Measurements from ENCODE around the gene CD63.

The CD63 gene

GRCh38 chr12:55720071-55720564 is 8.7 kb downstream of the CD63 start, which contains the start of gene RDH5:
RDH5 (plus strand) TSS chr12:55720393; CDS start chr12:55721185, 792 bp downstream.
- DNase-seq, result no peak

DNA sequence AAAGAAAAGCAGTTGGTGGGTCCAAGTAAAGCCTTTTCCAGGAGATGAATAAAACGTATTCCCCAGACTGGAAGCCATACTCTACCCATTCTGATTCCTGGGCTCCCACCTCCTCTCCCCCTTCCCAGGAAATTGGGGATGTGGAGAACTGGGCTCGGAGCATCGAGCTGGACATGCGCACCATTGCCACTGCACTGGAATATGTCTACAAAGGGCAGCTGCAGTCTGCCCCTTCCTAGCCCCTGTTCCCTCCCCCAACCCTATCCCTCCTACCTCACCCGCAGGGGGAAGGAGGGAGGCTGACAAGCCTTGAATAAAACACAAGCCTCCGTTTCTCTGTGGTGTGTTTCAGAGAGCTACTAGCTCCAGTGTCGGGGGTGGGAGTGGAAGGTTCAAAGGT is 9.4 kb downstream of the CD63 start:
- DNase-seq, result no peak

- DNase-seq, result no peak
These were observed 10.1 kb downstream of the CD63 start for GRCh38 chr12:55718624-55719275.

DNA sequence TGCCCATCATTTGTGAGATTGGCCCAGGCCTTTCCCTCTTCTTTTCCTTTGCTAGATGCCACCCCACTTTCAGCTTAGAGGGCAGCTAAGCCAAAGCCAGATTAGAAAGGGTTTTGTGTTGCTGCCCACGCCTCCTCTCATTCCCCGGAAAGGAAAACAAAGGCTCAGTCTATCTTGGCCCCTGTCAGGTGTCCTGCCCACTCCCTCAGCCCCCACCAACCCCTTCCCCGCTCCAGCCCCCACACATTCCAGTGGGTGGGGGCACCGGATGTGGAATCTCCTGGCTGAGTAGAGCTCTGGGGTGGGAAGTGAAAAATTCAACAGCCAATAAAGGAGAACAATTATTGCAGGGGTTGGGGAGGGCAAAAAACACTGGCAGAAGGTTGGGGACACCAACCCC is 10.8 kb downstream of the CD63 start:
- DNase-seq, result peak; percentile 33

- DNase-seq, result peak; percentile 96
These were observed 11.5 kb downstream of the CD63 start for GRCh38 chr12:55717011-55718007.

DNA sequence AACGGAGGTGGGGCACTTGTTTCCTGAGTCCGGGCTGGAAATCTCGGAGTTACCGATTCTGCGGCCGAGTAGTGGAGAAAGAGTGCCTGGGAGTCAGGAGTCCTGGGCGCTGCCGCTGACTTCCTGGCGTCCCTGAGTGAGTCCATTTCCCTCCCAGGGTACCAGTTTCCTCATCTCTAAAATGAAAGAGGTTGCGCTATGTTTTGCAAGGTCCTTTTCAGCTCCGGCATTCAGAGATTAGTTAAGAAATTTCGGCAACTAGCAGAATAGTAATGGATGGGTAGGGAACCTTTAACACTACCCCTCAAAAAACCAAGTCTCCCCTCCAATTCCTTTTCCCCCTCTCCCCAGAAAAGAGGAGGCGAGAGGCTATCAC is 12.2 kb downstream of the CD63 start:
- DNase-seq, result no peak

- peak; percentile 82 for DNase-seq
These were observed 12.8 kb downstream of the CD63 start, which contains the start of gene BLOC1S1 for GRCh38 chr12:55715833-55716581. BLOC1S1 (plus strand) TSS chr12:55716046; CDS start chr12:55716052, 6 bp downstream.

DNA sequence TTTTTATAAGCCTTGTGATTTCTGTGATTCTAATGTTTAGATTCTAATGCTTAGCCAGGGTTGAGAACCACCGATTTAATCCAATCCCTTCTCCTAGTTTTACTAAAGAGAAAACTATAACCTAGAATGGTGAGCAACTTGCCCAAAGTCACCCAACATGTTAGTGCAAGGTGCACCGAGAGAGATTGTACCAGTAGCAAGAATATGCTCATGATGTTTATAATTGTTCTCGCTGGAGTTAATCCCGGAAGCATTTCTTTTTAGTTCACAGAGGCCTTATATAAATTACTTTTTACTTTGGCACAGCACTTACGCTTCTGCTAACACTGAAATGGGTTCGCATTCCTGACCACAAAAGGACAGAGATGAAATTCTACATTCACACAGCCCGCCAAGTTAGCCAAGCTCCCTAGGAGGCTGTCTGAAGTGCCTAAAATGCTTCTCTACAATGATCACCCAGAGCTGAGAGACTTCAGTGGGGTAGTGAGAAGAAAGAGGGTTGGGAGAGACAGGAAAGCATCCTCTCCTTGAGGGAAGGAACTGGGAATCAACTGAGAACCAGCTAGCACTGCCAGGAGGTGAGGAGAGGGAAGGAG is 13.5 kb downstream of the CD63 start:
- DNase-seq, result no peak

DNA sequence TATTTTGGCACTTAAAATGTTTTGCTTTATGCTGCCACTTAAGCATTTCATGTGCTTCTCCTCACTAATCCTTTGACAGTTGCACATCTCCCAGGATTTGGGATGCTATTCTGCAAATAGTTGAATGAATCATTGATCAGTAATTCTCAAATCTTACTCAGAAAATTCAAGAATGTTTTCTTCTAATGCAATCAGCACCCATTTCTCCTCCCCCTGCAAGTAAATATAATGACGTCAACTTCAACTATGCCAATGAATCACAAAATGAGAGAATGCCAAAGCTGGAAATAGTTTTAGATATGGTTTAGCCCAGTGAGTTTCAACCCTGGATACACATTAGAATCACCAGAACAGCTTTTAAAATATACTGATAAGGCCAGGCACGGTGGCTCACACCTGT is 15.1 kb downstream of the CD63 start:
- DNase-seq, result no peak

DNA sequence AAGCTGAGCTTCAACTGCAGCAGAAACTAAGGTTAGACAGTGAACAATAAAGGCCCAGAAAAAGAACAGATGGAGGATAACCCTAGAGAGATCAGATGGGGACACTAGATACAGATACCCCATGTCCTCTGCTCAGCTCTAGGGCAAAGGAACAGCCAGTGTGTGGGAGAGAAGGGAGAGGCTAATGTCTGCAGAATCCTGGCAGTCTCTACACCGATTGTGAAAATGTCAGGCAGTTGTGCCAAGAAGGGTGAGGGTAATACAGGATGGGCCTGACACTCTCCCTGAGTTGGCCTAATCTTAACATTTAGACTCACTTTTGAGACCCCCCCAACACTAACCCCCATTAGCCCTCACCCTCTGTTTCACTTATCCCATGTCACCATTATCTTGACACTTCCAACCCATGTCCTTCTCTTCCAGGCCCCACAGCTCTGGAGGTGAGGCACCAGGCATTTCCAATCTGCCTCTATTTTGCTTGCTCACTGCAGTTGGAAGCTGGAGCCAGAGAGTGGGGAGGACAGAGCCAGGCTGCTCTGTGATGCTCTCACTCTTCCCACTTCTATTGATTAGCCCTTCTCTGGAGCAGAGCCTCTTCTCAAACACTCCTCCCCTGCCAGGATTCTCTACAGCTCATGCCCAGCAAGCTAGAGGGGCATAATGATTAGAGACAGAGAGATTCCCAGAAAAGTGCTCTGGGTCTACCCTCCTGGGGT is 16.0 kb downstream of the CD63 start:
- DNase-seq, result no peak

GRCh38 chr12:55711786-55712553 is 16.8 kb downstream of the CD63 start:
- no peak for DNase-seq

DNA sequence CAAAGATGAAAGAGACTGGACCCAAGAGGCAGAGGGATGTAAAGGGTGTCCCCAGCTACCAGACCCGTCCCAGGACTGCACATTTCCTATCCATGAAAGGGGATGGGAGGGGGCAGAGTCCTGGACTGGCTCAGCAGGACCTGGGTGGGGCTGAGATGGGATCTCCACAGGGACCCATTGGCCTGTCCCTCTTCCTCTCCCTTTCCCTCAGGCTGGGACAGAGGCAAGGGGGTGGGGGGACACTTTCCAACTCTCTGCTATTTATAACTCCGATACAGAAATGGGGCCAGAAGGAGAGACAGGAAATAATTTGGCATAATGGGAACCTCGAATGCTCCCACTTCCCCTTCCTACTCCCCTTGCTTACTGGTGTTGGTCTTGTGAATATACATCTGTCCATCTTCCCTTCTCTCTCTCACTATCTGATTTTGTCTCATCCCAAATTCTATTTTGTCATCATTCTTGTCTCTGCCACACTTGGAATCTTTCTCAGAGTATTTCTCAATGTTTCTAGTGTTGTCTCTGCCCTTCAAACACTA is 20.0 kb downstream of the CD63 start:
- DNase-seq, result no peak

DNA sequence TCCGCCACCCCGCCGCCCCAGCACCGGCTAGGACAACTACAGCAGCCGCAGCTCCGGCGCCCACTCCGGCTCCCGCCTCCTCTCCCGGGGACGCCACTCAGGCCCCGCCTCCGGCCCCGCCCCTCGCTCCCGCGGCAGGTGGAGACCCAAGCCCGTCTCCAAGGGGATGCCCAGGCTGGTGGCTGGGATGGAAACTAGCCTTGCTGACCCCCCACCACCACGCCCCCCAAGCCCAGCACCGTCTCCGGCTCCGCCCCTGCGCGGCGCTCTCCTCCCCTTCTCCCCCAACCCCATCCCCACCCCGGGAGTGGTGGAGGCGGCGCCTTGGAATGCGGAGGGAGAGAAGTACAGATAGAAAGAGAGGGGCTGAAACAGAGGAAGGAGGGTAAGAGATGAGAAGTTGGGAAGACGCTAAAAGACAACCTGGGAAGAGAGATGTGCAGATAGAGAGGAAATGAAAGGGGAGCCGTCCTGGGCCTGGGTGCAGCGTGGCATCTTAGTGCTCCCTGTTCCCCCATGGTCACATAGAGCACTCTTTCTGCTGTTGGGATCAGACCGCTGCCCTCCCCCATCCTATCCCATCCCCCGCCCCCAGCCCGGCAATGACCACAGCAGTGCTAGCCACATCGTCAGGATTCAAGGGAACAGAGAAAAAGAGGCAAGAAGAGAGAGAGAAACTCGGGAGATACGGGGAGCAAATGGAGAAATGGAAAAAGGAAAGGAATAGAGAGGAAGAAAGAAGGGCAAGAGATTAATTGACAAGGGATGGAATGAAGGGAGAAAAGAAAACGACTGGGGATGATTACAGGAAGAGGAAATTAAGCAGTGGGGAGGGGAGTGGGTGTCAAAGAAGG is 20.7 kb downstream of the CD63 start, which contains the start of gene ITGA7:
Gene ITGA7, minus strand, starts transcription at position 64 of the 854 bp plus-strand sequence. CDS start 222 bp downstream, outside the sequence.
- peak; percentile 17 for DNase-seq

GRCh38 chr12:55707219-55707671 is 21.6 kb downstream of the CD63 start:
- DNase-seq, result no peak

DNA sequence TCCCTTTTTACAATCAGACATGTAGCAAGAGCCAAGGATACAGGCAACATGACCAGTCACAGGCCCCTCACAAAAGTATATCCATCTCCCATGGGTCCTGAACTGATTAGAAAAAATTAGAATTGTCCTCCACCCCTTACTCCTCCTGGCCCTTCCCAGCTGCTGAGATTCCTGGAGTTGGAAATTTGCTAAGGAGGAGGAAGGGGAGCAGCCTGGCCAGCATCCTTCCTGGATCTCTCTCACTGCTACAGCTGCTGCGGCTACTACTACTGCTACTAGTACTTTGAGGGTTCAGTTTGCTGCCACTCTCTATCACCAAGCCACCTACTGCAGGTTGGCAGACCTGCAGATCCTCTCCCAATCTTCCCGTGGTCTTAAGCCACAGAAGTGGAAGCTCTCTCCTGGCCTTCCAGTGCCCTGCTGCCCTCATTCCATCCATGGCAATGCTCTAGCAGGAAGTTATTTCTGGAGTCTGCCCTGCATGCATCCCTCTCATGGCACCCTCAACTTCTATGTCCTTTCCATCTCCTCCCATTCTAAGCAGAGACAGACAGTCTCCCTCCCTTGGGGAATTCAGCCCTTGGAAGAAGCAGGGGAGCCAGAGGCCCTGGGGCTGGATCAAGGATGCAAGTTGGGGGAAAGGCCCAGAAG is 22.1 kb downstream of the CD63 start:
- DNase-seq, result no peak

DNA sequence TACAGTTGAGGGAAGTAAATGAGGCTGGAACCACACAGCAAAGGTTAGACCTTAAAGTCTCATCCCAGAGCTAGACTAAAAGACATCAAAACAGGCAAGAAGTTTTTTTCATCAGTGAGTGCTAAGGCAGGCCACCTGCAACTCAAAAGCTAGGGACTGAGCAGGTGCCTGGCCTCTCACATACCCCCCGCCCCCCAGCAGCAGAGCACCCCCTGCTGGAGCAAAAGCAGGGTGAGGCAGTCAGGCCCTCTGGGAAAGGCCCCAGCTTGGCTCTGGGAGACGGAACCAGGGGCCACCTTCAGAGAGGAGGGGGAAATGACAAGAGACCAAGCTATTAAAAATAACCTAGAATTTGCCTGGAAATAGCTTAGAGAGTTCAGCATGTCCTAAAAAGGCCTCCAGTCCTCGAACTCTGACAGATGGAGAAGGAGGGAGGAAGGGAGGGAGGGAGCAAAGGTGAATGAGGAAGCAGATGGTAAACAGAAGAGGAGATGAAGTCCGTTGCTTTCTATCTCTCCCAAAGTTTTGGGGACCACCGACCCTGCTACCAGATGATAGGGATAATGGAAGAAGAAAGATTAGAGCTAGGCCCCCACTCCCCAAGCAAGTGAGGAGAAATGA is 22.9 kb downstream of the CD63 start:
- DNase-seq, result no peak

- no peak for DNase-seq
These were observed 23.7 kb downstream of the CD63 start for GRCh38 chr12:55704824-55705718.

Data from NCI-H1694 (cell line).